HepG2 (cell line): ENCODE measurements around the gene CD151. TPM values are rescaled to one million over a fixed set of nuclear protein-coding genes. Genes with fewer than 3 reads are reported as not detected.

Experiments
- ATAC-seq: fragments of 200-7000 bp; cut with Tn5 transposase; 3 replicates; pipeline ENCODE4 v1.9.1; 2020; ENCODE audit warnings: mild to moderate bottlenecking, moderate library complexity
- BruUV-seq: library from RNA; stranded (reverse); fragments of 400-500 nt; replicated peaks from 2 replicates; lab custom pipeline; 2021; lab: Mats Ljungman, UMichigan
- CTCF ChIA-PET: fragments of 300-600 bp; formaldehyde crosslinking; extraction: SDS; loops from one replicate; lab custom pipeline; 2021; ENCODE audit warnings: low total read pairs, inconsistent platforms, low intra/inter-chr PET ratio; lab: Yijun Ruan, JAX
- POLR2A ChIA-PET: fragments of 350-600 bp; sonication (Branson Sonifier 250); formaldehyde crosslinking; loops from one replicate; lab custom pipeline; 2020; ENCODE audit warnings: antibody characterized with exemption, inconsistent platforms; lab: Yijun Ruan, JAX
- DNase-seq: peaks from one replicate; pipeline ENCODE4 v3.0.0-alpha.2; 2015; ENCODE audit warnings: low spot score
- FAIRE-seq: peaks from 3 replicates; lab custom pipeline; 2011; peaks lifted over from hg19 to GRCh38; lab: Jason Lieb, UNC
- H2AFZ ChIP-seq: one replicate; pipeline ENCODE4 v1.6.1; 2011; ENCODE audit warnings: low read length, inconsistent platforms
- H3K27ac ChIP-seq: fragments of 300-600 bp; 3 replicates; pipeline ENCODE4 v1.8.0; 2011; ENCODE audit warnings: mixed run types, mild to moderate bottlenecking, mixed read lengths, low read length, inconsistent platforms; ENCODE audit not compliant: insufficient read depth; ENCODE audit errors: extremely low read length
- H3K27me3 ChIP-seq, 2 experiments: fragments of 200-600 bp in 1 of 2; 2 replicates in 1 of 2; 3 replicates in 1 of 2; pipeline versions ENCODE4 v1.6.0 to v1.8.0; 2011; ENCODE audit warnings: low read length in 2 of 2, mild to moderate bottlenecking in 2 of 2, moderate library complexity in 2 of 2, inconsistent platforms in 1 of 2; ENCODE audit not compliant: insufficient read depth in 2 of 2, control insufficient read depth in 1 of 2
- H3K36me3 ChIP-seq, 2 experiments: fragments of 200-600 bp in 1 of 2; replicated peaks in 1 of 2; 2 replicates in 1 of 2; 3 replicates in 1 of 2; pipeline versions ENCODE4 v1.5.1 to v1.8.0; 2011; ENCODE audit warnings: low read length in 2 of 2, inconsistent platforms in 1 of 2; ENCODE audit not compliant: insufficient read depth in 2 of 2, control insufficient read depth in 1 of 2
- H3K4me1 ChIP-seq: 2 replicates; pipeline ENCODE4 v1.5.1; 2012; ENCODE audit warnings: low read length, inconsistent platforms; ENCODE audit not compliant: insufficient read depth
- H3K4me2 ChIP-seq: 2 replicates; pipeline ENCODE4 v1.6.0; 2011; ENCODE audit warnings: low read depth, low read length, inconsistent platforms
- H3K4me3 ChIP-seq, 3 experiments: fragments of 200-600 bp in 1 of 3; sonication (generic), shearing (Covaris generic) in 1 of 3; replicated peaks in 1 of 3; 2 replicates each; pipeline ENCODE4 v1.5.1; 2011 to 2016; ENCODE audit warnings: low read length in 3 of 3, inconsistent platforms in 2 of 3, low read depth in 2 of 3, mild to moderate bottlenecking in 2 of 3, control low read depth in 1 of 3, mixed read lengths in 1 of 3; ENCODE audit not compliant: insufficient read depth in 1 of 3
- H3K79me2 ChIP-seq: one replicate; pipeline ENCODE4 v1.6.1; 2011; ENCODE audit warnings: low read length, inconsistent platforms; ENCODE audit not compliant: insufficient read depth
- H3K9ac ChIP-seq: 2 replicates; pipeline ENCODE4 v1.6.0; 2011; ENCODE audit warnings: mild to moderate bottlenecking, low read depth, low read length, inconsistent platforms; ENCODE audit not compliant: insufficient read depth
- H3K9me3 ChIP-seq: 2 replicates; pipeline ENCODE4 v1.5.1; 2012; ENCODE audit warnings: mild to moderate bottlenecking, low read length
- H4K20me1 ChIP-seq: 2 replicates; pipeline ENCODE4 v1.6.0; 2011; ENCODE audit warnings: inconsistent platforms, mild to moderate bottlenecking, low read length, moderate library complexity; ENCODE audit not compliant: insufficient read depth
- AGO1 ChIP-seq: fragments of 200-400 bp; formaldehyde crosslinking; IDR thresholded peaks from 2 replicates; pipeline ENCODE4 v1.6.1; 2017; ENCODE audit warnings: mild to moderate bottlenecking, low read depth, low read length, moderate library complexity; ENCODE audit not compliant: poor library complexity, severe bottlenecking
- AKAP8 ChIP-seq: sonication (generic); formaldehyde crosslinking; IDR thresholded peaks from 2 replicates; pipeline ENCODE4 v1.5.1; 2020; ENCODE audit warnings: mild to moderate bottlenecking, missing genetic modification reagents
- PAF1 ChIP-seq: IDR thresholded peaks from 2 replicates; pipeline ENCODE4 v1.6.1; 2016; ENCODE audit warnings: missing genetic modification reagents, missing compliant biosample characterization
- ZNF792 ChIP-seq: IDR thresholded peaks from 2 replicates; pipeline ENCODE4 v1.6.1; 2016
- WGBS: methylation state at CpG from one replicate; pipeline ENCODE4 v1.1.6; 2017; ENCODE audit warnings: low lambda C conversion rate; 5-methylcytosine and 5-hydroxymethylcytosine counted together
- in situ Hi-C: cut with HindIII; loops from 2 replicates; pipeline ENCODE4 v1.10.0; 2017; ENCODE audit warnings: low pct_unique_long_range_greater_than_20kb; ENCODE audit not compliant: extremely low pct_ligation_motif_present
- intact Hi-C: fragments of 100-400 bp; cut with micrococcal nuclease; formaldehyde crosslinking; loops from one replicate; pipeline ENCODE4 v1.10.0; 2022; ENCODE audit not compliant: unreplicated experiment
- polyA plus RNA-seq, 8 experiments: library from polyadenylated mRNA; depleted of rRNA in 3 of 8; stranded (reverse) in 7 of 8; unstranded in 1 of 8; fragments of >200 nt; fragmentation: Illumina TruSeq in 4 of 8; extraction: Trizol in 4 of 8; gene quantifications; 2 replicates each; pipeline versions ENCODE4 v1.2.1 to v1.2.3, GENCODE V29; 2011 to 2016; ENCODE audit warnings: low read depth in 4 of 8, missing spikeins in 1 of 8, mixed read lengths in 1 of 8; ENCODE audit not compliant: insufficient read depth in 1 of 8
- total RNA-seq, 5 experiments: library from RNA; depleted of rRNA; stranded (reverse); fragments of >200 nt; fragmentation: Illumina TruSeq; extraction: Trizol; gene quantifications; 2 replicates each; pipeline ENCODE4 v1.2.3, GENCODE V29; 2016; ENCODE audit warnings: low read depth in 1 of 5

CD151 gene
- total and polyA plus RNA-seq, 2 of the 13 experiments (the other 11 are each of a cell fraction or from before 2014, with no cell fraction given): 125 to 197 TPM

DNA sequence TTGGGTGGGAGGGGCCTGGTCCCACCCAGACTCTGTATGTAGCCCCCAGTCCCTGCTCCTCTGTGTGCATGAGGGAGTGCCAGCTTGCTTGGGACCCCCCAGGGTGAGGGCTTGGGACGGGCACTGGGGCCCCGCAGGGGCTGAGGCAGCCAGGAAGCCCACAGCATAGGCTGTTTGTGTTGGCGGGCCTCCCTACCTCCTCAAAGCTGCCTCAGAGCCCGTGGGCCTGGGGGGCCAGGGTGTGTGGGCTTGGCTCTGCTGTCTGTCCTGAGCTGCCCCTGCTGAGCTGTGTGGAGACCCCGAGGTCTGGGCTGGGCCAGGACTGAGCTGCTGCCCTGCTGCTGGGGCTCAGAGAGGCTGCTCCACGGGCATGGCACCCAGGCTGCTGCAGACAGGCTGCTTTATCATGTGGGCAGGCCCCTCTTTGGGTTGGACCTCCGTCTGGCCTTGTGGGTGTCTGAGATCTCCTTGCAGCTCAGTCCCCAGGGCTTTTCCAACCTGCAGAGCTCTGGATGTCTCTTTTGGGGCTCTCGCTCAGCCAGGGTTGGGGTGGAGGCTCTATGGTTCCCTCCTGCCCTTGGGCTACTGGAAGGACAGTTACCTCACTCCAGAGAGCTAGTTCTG is 13.2 kb downstream of the CD151 start:
- no peaks in the 10 kb centered on the region for H3K27me3 ChIP-seq
- no peak overlapping the region for H3K9ac ChIP-seq
- POLR2A ChIA-PET: interaction anchor here (1.0 to 11.1 kb wide), 2 partner anchors 16 to 27 kb away, joined by 3 to 141 read pairs; partner anchors contain the start of genes CD151, CRACR2B and PNPLA2
- no CpG with 5 or more reads among the region's 8 CpGs for WGBS
- TF ChIP-seq AGO1 (peak; percentile 17), PAF1 (CRISPR knock-in tag) (no peak)
- FAIRE-seq: no peak
- in situ Hi-C loops: no loop called here
- peaks cover 15% of the 10 kb centered on the region for H3K79me2 ChIP-seq
- H4K20me1 ChIP-seq: peaks cover 8% of the 10 kb centered on the region; the same call in 1 of the 2 replicates
- H3K4me2 ChIP-seq: peak overlapping the region; percentile 85; the same call in 1 of the 2 replicates
- H3K36me3 ChIP-seq: no peaks in the 10 kb centered on the region; a peak in 2 of 5 replicates
- no TSS peak for BruUV-seq
- no peaks in the 10 kb centered on the region for H3K9me3 ChIP-seq
- DNase-seq: no peak
- no peak for ATAC-seq
- no peak overlapping the region for H3K27ac ChIP-seq
- intact Hi-C loops: no loop called here
- H2AFZ ChIP-seq: no peak overlapping the region
- no peak overlapping the region for H3K4me3 ChIP-seq
- CTCF ChIA-PET: no interaction called here
- peaks cover 30% of the 10 kb centered on the region for H3K4me1 ChIP-seq

DNA sequence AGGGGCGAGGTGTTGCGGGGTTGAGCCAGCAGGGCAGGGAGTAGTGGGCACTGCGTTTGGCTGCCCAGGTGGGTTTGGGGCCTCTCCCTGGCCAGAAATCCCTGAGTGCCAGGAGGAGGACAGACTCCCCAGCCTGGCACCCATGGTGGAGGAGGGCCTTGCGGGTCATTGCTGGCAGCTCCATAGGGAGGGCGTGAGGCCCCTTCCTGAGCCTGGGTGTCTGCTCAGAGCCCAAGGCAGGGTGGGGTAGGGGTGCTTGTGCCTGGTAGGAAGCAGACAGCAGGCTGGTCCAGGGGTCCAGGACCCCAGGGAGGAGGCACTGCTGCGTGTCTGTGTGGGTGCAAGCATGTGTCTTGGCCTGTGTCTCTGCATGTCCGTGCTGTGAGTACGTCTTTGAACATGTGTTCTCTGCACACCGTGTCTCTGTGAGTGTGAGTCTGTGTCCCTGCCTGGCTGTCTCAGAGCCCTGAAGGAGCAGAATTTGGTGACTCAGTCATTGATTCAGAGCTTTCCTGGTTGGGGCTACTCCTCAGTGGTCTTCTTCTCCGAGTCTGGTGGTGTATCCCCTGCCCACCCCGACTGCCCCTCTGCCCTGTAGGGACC is 13.8 kb downstream of the CD151 start:
- intact Hi-C loops: no loop called here
- Histone ChIP-seq H3K36me3 (no peaks in the 10 kb centered on the region; a peak in 2 of 5 replicates), H3K9me3 (no peaks in the 10 kb centered on the region), H3K27me3 (no peaks in the 10 kb centered on the region), H3K4me1 (peaks cover 26% of the 10 kb centered on the region), H4K20me1 (peaks cover 4% of the 10 kb centered on the region; the same call in 1 of the 2 replicates), H3K79me2 (peaks cover 9% of the 10 kb centered on the region), H3K4me3 (no peak overlapping the region), H3K27ac (no peak overlapping the region), H2AFZ (no peak overlapping the region), H3K9ac (no peak overlapping the region), H3K4me2 (no peak overlapping the region)
- CTCF ChIA-PET: no interaction called here
- 86% methylated on average over 3 of the region's 11 CpGs for WGBS
- in situ Hi-C loops: no loop called here
- DNase-seq (no peak), ATAC-seq (no peak), FAIRE-seq (no peak)
- BruUV-seq: no TSS peak
- POLR2A ChIA-PET: interaction anchor here (1.0 to 11.1 kb wide), 2 partner anchors 17 to 28 kb away, joined by 3 to 141 read pairs; partner anchors contain the start of genes CD151, CRACR2B and PNPLA2
- no peak for TF ChIP-seq ZNF792 (CRISPR knock-in tag)
- TF ChIP-seq AKAP8 (CRISPR knock-in tag): peak; percentile 26; the same call in 1 of the 2 replicates
